Ectodermal cell (in vitro differentiated cells): Measurements from ENCODE around the gene BLVRA.

Experiments
- H3K27ac ChIP-seq: 2 replicates; pipeline ENCODE4 v1.7.0; 2013; ENCODE audit warnings: mild to moderate bottlenecking, low read depth, low read length; ENCODE audit not compliant: insufficient read depth, poor library complexity, severe bottlenecking
- H3K27me3 ChIP-seq: 2 replicates; pipeline ENCODE4 v1.7.0; 2013; ENCODE audit warnings: mild to moderate bottlenecking, low read length; ENCODE audit not compliant: insufficient read depth, control insufficient read depth, poor library complexity, severe bottlenecking
- H3K36me3 ChIP-seq: one replicate; pipeline ENCODE4 v1.7.0; 2013; ENCODE audit warnings: low read length; ENCODE audit not compliant: control insufficient read depth, insufficient read depth
- H3K4me1 ChIP-seq: one replicate; pipeline ENCODE4 v1.7.0; 2013; ENCODE audit warnings: low read length; ENCODE audit not compliant: control insufficient read depth, insufficient read depth
- H3K4me3 ChIP-seq: 2 replicates; pipeline ENCODE4 v1.7.0; 2013; ENCODE audit warnings: low read depth, low read length, control low read depth; ENCODE audit not compliant: insufficient read depth
- H3K9me3 ChIP-seq: 2 replicates; pipeline ENCODE4 v1.7.0; 2013; ENCODE audit warnings: mild to moderate bottlenecking, low read length, moderate library complexity; ENCODE audit not compliant: control insufficient read depth
- WGBS, 2 experiments: methylation state at CpG; one replicate each; pipeline ENCODE4 v1.1.7; 2013; ENCODE audit warnings: missing lambda C conversion rate in 2 of 2; 5-methylcytosine and 5-hydroxymethylcytosine counted together

BLVRA gene

DNA sequence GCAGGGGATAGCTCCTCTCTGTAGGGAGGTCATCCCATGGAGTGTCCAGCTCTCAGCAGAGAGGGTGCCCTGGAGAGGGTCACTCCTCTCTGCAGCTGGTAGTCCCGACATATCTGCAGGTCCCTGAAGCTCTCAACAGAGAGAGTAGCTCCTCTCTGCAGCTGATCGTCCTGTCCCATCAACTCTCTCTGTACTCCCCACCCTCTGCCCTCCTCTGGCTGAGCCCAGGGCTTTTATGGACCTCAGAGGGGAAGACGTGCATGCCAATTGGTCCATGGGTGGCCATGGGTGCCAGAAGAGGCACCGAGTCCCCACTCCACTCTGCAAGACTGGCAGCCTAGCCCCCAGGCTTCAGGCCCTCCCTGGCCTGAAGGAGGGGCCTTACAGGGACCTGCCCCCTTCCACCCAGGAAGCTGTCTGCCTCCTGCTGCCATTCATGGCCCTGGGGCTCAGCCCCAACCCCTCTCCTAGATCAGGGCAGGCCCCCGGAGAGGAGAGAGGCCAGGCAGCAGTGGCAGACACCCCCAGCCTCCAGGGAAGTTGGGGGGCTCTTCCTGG lies 9.0 kb upstream of the BLVRA start:
- no peaks in the 10 kb centered on the region for H3K36me3 ChIP-seq
- H3K4me3 ChIP-seq: no peak overlapping the region
- H3K4me1 ChIP-seq: peaks cover 5% of the 10 kb centered on the region
- no peaks in the 10 kb centered on the region for H3K9me3 ChIP-seq
- WGBS, 2 experiments: 77 to 81% methylated on average over 5 of the region's 5 CpGs
- no peaks in the 10 kb centered on the region for H3K27me3 ChIP-seq
- no peak overlapping the region for H3K27ac ChIP-seq

DNA sequence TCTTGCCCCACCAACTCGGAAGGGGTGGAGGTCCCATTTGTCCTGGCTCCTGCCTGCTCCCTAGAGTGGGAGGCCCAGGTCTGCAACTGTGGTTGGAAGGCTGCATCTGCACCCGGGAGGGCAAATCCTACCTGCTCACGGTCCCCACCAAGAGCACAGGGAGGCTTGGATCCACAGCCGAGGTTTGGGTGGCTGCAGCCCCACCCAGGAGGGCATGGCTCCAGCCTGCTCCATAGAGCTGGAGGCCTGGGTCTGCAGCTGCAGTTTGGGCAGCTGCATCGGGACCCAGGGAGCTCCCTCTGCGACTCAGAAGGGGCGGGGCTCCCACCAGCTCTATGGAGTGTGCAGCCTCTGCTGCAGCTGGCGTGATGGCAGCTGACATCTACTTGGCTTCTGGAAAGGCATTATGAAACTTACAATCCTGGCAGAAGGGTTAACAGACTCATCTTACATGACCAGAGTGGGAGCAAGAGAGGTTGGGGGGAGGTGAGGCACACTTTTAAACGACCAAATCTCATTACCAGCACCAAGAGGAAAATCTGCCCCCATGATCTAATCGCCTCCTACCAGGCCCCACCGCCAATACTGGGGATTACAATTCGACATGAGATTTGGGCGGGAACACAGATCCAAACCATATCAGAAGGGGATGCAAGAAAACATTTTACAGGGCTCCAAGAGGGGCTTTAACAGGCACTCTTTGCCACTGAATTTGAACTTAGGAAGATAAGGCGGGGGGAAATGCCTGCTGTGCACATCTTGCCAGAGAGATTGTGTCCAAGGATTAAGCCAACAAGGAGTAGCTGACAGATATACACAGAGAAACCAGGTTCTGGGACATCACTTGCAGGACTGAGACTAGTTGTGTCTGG lies 8.2 kb upstream of the BLVRA start:
- WGBS, 2 experiments: 78 to 79% methylated on average over 14 of the region's 14 CpGs
- no peak overlapping the region for H3K4me3 ChIP-seq
- H3K9me3 ChIP-seq: no peaks in the 10 kb centered on the region

DNA sequence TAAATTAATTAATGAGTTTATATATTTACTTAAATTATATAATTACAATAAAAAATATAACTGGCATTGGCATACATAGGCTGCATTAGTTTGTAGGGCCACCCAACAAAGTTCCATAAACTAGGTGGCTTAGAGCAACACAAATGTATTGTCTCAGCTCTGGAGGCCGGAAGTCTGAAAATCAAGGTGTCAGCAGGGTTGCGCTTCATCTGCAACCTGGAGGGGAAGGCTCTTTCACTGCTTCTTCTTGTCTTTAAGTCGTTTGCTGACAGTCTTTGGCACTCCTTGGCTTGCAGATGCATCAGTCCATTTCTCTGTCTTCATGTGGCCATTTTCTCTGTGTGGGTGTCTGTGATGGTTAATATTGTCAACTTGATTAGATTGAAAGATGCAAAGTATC lies 6.1 kb upstream of the BLVRA start:
- WGBS, 2 experiments: 83 to 88% methylated on average over 3 of the region's 3 CpGs
- H3K4me1 ChIP-seq: peaks cover 5% of the 10 kb centered on the region
- no peaks in the 10 kb centered on the region for H3K36me3 ChIP-seq
- no peaks in the 10 kb centered on the region for H3K9me3 ChIP-seq
- no peak overlapping the region for H3K27ac ChIP-seq
- peaks cover 10% of the 10 kb centered on the region for H3K27me3 ChIP-seq
- no peak overlapping the region for H3K4me3 ChIP-seq

More for the DNA sequence above, 8.2 kb upstream of the BLVRA start:
- Histone ChIP-seq H3K27me3 (no peaks in the 10 kb centered on the region), H3K36me3 (no peaks in the 10 kb centered on the region), H3K27ac (no peak overlapping the region), H3K4me1 (peaks cover 5% of the 10 kb centered on the region)

DNA sequence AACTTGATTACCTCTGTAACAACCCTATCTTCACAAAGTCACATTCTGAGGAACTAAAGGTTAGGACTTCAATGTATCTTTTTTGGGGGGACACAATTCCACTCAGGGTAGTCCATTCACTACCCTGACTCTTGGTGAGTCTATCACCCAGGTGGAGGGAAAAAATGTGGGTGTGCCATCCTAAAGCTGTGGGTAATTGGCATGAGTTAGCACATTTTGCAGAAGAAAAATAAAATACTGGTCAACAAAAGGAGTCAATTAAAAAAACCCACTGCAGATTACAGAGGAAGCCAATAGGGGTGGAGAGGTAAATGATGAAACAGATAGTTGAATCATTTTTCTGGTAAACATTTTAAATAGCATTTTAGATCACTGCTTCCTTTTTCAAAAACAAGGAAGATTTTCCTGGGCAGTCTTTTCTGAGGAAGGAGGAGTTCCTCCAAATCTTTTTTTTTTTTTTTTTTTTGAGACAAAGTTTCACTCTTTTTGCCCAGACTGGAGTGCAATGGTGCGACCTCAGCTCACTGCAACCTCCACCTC lies 5.1 kb upstream of the BLVRA start:
- Histone ChIP-seq H3K27me3 (peaks cover 19% of the 10 kb centered on the region), H3K4me1 (peaks cover 9% of the 10 kb centered on the region), H3K9me3 (no peaks in the 10 kb centered on the region), H3K4me3 (no peak overlapping the region), H3K36me3 (no peaks in the 10 kb centered on the region), H3K27ac (no peak overlapping the region)
- 84 to 88% methylated on average over 1 of the region's 1 CpG for WGBS, 2 experiments

DNA sequence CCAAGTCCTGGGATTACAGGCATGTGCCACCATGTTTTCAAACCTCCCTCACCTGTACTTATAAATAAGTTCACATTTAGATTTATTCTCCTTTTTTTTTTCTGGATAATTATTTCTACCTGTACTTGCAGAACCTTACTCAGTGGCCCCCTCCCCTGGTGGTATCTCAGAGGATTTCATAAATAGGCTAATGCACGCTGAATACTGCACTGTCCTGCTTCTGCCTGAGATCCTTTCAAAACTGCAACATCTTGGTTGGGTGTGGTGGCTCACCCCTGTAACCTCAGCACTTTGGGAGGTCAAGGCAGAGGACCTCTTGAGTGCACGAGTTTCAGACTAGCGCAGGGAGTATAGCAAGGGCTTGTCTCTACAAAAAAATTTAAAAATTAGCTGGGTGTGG lies 4.6 kb upstream of the BLVRA start:
- Histone ChIP-seq H3K4me3 (no peak overlapping the region), H3K36me3 (no peaks in the 10 kb centered on the region), H3K27ac (no peak overlapping the region), H3K4me1 (peaks cover 9% of the 10 kb centered on the region), H3K27me3 (peaks cover 24% of the 10 kb centered on the region), H3K9me3 (no peaks in the 10 kb centered on the region)
- WGBS, 2 experiments: 86 to 89% methylated on average over 3 of the region's 3 CpGs

DNA sequence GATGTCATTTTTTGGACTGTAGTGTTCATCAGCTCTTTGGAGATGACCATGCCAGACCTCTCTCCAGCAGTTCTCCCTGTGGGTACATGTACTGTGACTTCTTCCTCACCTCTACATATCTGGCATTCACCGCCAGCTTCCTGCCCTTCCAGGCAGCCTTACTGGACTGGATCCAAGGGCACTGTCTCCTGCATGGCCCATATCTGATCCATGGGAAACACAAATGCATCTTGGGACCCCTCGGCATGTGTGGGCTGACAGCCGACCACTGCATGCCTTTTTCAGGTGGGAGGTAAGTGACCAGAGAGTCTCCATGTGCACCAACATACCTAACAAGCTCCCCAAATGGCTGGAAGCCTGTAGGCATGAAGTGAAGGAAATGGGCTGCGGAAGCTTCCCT lies 3.9 kb upstream of the BLVRA start:
- WGBS, 2 experiments: 85 to 93% methylated on average over 4 of the region's 4 CpGs
- H3K27ac ChIP-seq: no peak overlapping the region
- H3K9me3 ChIP-seq: no peaks in the 10 kb centered on the region
- H3K36me3 ChIP-seq: no peaks in the 10 kb centered on the region
- H3K4me1 ChIP-seq: peaks cover 9% of the 10 kb centered on the region
- H3K4me3 ChIP-seq: no peak overlapping the region
- H3K27me3 ChIP-seq: peaks cover 32% of the 10 kb centered on the region

DNA sequence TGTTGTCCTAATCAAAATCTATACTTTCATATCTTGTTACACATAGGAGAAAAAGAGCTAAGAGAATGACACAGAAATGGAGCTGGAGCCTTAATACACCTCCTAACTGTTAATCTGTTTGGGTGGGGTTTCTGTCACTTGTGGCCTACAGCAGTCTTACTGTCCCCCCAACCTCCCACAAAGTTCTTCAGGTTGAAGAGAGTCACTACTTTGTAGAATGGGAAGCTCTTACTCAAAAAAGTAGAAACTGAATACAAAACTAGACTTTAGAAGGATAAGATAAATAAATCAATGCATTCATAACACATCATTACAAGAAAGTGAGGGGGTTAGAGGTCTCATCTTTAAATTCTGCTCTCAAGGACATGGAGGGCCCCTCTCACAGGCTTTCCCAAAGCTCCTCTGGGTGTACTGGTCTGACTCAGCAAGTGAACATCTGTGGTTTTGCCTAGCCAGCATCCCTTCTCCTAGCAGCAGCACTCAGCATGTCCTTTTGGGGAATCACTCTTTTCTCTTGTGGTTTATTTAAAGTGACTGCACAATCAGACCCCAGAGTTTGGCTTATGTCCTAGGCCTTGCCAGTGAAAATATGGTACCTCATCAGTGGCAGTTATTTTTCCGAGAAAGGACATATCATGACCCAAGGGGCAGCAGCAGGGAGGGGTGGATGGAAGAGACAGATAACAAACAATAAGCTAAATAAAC lies 2.0 kb upstream of the BLVRA start:
- no peak overlapping the region for H3K4me3 ChIP-seq
- H3K36me3 ChIP-seq: no peaks in the 10 kb centered on the region
- WGBS, 2 experiments: 100% methylated on average over 1 of the region's 1 CpG
- no peak overlapping the region for H3K27ac ChIP-seq
- peaks cover 42% of the 10 kb centered on the region for H3K27me3 ChIP-seq
- no peaks in the 10 kb centered on the region for H3K9me3 ChIP-seq
- H3K4me1 ChIP-seq: peaks cover 4% of the 10 kb centered on the region

DNA sequence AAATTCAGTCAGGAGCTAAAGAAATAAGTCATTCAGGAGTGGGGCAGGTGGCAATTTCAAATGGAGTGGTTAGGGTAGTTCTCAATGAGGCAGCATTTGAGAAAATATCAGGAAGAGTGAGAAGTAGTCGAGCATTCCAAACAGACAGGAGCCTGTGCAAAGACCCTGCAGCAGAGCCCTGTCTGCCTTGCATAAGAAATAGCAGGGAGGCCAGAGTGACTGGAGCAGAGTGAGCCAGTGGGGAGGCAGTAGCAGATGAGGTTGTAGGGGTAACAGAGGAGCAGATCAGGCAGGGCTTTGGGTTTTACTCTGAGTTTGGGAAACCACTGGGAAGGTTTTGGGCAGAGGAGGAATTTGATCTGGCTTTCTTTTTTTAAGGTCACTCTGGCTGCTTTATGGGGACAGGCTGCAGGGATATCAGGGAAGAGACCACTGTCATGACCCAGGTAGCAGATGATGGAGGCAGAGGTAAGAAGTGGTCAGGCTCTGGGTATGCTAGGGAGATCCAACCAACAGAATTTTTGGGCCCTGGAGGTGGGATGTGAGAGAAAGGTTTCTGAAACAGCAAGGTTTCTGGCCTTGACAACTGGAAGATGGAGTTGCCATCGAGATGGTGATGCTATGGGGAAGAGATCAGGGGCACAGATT lies 1.3 kb upstream of the BLVRA start:
- no peak overlapping the region for H3K4me3 ChIP-seq
- H3K9me3 ChIP-seq: no peaks in the 10 kb centered on the region
- H3K27me3 ChIP-seq: peaks cover 42% of the 10 kb centered on the region
- no peak overlapping the region for H3K27ac ChIP-seq
- H3K36me3 ChIP-seq: no peaks in the 10 kb centered on the region
- 84 to 91% methylated on average over 2 of the region's 2 CpGs for WGBS, 2 experiments
- peaks cover 4% of the 10 kb centered on the region for H3K4me1 ChIP-seq

DNA sequence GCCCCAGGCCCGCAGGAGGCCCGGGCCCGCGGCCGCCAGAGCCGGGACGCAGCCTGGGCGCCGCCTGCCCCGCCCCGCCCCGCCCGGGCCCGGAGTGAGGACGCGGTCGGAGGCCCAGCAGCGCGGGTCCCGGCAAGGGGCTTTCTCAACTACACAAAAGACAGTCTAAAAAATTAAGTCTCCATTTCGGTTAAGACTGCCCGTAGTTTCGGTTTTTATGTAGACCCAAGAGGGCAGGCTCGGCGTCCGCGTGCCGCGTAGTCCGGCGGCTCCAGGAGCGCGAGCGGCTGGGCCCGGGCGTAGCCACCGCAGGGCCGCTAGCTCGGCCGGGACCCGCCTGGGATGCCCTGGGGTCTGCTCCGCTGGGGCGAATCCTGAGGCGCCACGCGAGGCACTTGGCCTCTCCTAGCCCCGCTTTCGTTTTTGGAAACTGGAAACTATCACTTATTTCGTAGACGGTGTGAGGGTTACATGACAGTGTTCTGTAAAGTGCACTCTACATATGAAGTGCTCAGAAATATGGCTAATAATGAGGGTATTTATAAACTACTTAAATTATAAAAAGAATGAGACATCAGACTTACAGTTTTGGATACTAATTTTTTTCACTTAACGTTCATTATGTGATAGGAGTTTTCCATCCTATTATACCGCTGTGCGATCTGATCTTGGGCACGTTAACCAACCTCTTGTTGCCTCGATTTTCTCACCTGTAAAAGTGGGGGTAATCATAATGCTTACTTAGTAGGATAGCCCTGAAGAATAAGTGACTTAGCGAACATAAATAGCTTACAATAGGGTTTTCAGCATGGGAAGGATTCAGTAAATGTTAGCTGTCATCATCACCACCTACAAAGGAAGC lies 573 bp downstream of the BLVRA start:
- H3K36me3 ChIP-seq: no peaks in the 10 kb centered on the region
- H3K4me1 ChIP-seq: peaks cover 11% of the 10 kb centered on the region
- 7 to 8% methylated on average over 55 of the region's 56 CpGs for WGBS, 2 experiments
- peak overlapping the region; percentile 46 for H3K4me3 ChIP-seq
- peaks cover 42% of the 10 kb centered on the region for H3K27me3 ChIP-seq
- H3K27ac ChIP-seq: no peak overlapping the region
- no peaks in the 10 kb centered on the region for H3K9me3 ChIP-seq
